NOMO-1 treated with DMSO at 0.1 percent for 48 hours (cell line): ENCODE results near the gene RFC2.
A peak's percentile ranks its signal among the peaks of the same experiment; 100 is the strongest.
"Not testable (repeated sequence)": the region's sequence is repeated elsewhere in the genome, so short reads cannot be mapped to it uniquely, and the experiment has no call there.

Source experiments
- DNase-seq: peaks from one replicate; lab custom pipeline; 2025; ENCODE audit not compliant: unreplicated experiment; lab: John Stamatoyannopoulos, UW

Gene RFC2

GRCh38 chr7:74219416-74219815, 34.8 kb downstream of the RFC2 start:
- no peak for DNase-seq

GRCh38 chr7:74218343-74218698, 35.9 kb downstream of the RFC2 start:
- no peak for DNase-seq

- DNase-seq: peak; percentile 99
Observed at GRCh38 chr7:74217455-74218342, 36.5 kb downstream of the RFC2 start.

- peak; percentile 82 for DNase-seq
Observed at GRCh38 chr7:74216361-74216761, 37.8 kb downstream of the RFC2 start.

GRCh38 chr7:74215921-74216320, 38.3 kb downstream of the RFC2 start:
- no peak for DNase-seq

GRCh38 chr7:74214816-74215630, 39.2 kb downstream of the RFC2 start:
- no peak for DNase-seq

GRCh38 chr7:74212661-74213060, 41.5 kb downstream of the RFC2 start:
- no peak for DNase-seq

GRCh38 chr7:74208241-74208640, 46.0 kb downstream of the RFC2 start:
- DNase-seq: not testable (repeated sequence)

- DNase-seq: no peak
Observed at GRCh38 chr7:74207586-74207985, 46.6 kb downstream of the RFC2 start.

- peak; percentile 91 for DNase-seq
Observed at GRCh38 chr7:74206589-74207120, 47.5 kb downstream of the RFC2 start.

GRCh38 chr7:74206052-74206451, 48.1 kb downstream of the RFC2 start:
- DNase-seq: not testable (repeated sequence)

GRCh38 chr7:74203956-74204618, 50.1 kb downstream of the RFC2 start:
- no peak for DNase-seq

- peak; percentile 97 for DNase-seq
Observed at GRCh38 chr7:74202841-74203556, 51.2 kb downstream of the RFC2 start.

- no peak for DNase-seq
Observed at GRCh38 chr7:74199551-74200355, 54.4 kb downstream of the RFC2 start.

GRCh38 chr7:74197449-74198124, 56.6 kb downstream of the RFC2 start:
- no peak for DNase-seq

- not testable (repeated sequence) for DNase-seq
Observed at GRCh38 chr7:74195968-74196654, 58.1 kb downstream of the RFC2 start.

GRCh38 chr7:74195139-74195860, 58.9 kb downstream of the RFC2 start:
- not testable (repeated sequence) for DNase-seq

GRCh38 chr7:74194686-74195085, 59.5 kb downstream of the RFC2 start:
- no peak for DNase-seq
